Daoy (cell line): ENCODE results near the gene SNAI1. TPM values are rescaled to one million over a fixed set of nuclear protein-coding genes. Genes with fewer than 3 reads are reported as not detected.

Experiments used
- DNase-seq: peaks from one replicate; pipeline ENCODE4 v3.0.0-alpha.2; 2015; ENCODE audit warnings: low read depth
- total RNA-seq: library from RNA; depleted of rRNA; stranded (reverse); fragments of >200 nt; shearing (Covaris generic); gene quantifications from 2 replicates; pipeline ENCODE4 v1.2.3, GENCODE V29; 2014; rRNA removed

The SNAI1 gene
- total RNA-seq, 1 experiment from 2014 or later = 1.7 TPM

DNA sequence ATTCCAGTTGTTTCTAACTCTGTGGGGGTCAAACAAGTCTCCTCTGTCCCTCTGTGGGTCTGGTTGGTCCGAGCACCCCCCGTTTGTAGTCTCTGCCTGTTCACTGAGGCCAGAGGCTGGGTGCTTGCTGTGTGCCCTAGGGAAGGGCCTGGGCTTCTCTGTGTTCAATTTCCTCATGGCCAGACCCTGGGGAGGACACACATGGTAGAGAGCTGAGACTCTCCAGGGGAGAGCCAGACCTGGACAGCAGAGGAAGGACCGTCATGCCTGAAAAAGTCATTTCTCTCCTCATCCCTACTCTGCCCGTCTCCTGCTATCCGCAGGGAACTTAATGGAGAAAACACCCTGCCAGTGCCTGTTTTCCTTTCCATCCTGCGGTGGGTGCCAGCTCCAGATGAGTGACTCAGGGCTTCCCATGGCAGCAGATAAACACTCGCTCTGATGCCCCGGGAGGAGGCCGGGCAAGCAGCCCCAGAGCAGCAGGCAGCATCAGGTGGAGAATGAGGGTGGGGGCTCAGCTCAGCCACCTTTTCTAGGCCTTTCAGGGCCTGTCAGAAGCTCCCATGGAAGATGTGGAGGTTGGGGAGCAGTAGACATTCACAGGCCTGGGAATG is 51.9 kb downstream of the SNAI1 start:
- DNase-seq = peak; percentile 85

DNA sequence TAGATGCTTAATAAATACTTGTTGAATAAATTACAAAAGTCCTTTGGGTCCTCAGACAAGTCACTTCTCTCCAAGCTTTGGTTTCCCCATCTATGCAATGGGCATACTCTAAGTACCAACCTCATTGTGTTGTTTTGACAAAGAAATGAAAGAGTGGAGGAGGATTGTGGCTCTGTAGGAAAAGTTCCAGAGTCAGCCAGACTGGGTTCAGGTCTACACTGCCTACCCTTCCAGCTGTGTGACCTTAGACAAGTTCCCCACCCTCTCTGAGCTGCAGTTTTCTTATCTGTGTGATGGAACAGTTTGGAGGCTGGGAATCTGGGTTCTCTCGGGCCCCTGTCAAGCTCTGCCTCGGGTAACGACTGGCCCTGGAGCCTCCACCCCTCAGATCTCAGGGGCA is 53.9 kb downstream of the SNAI1 start:
- no peak for DNase-seq

DNA sequence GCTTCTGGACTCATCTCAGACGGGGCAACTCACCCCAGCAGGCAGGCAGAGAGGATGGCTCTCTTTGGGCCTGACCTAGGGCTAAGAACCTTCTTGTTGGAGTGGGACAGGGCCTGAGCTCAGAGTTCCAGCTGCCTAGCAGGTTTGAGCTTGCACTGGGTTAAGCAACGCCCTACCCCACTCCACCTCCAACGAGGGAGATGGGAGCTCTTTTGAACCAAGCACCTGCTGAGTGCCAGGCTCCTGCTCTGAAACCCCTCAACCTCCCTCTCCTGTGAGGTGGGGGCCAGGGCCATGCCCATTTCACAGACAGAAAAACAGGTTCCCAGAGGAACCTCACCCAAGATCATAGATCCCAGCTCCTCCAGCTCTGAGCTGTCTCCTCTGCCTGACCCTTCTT is 54.3 kb downstream of the SNAI1 start:
- no peak for DNase-seq

- DNase-seq = no peak
These were observed 54.8 kb downstream of the SNAI1 start for GRCh38 chr20:50037575-50037974.

DNA sequence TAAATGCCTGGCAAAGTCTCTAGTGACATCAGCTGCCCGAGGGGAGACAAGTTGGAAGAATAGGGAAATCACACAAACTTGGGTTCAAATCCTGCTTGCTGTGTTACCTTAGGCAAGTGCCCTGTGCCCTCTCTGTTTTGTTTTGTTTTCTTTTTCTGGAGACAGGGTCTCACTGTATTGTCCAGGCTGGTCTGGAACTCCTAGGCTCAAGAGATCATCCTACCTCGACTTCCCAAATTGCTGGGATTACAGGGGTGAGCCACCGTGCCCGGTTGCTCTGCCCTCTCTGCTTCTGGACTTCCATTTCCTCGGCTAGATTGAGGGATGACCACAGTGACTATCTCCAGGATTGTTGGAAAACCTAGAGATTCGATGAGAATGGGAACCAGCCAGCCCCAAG is 55.4 kb downstream of the SNAI1 start:
- no peak for DNase-seq

Other genes starting within 250 kb of the SNAI1 start
- gene SLC9A8, start 170.2 kb upstream of the SNAI1 start, total RNA-seq = 2.2 and 2.3 TPM in 2 replicates
- 2.0 and 3.3 TPM in 2 replicates for gene SPATA2, start 67.5 kb upstream of the SNAI1 start, total RNA-seq
- 273 and 292 TPM in 2 replicates for gene RNF114, start 46.6 kb upstream of the SNAI1 start, total RNA-seq
- gene UBE2V1, start 130.2 kb downstream of the SNAI1 start, total RNA-seq = 31.9 and 35.8 TPM in 2 replicates
- 21.7 and 23.6 TPM in 2 replicates for gene PEDS1, start 170.7 kb downstream of the SNAI1 start, total RNA-seq
- 29.5 and 38.0 TPM in 2 replicates for gene CEBPB, start 207.8 kb downstream of the SNAI1 start, total RNA-seq